K562 (cell line): ENCODE results near the gene OBSCN. TPM values are rescaled to one million over a fixed set of nuclear protein-coding genes. Genes with fewer than 3 reads are reported as not detected.

ENCODE experiments used
- EGR1 ChIP-seq: fragments of 450-650 bp; conservative IDR thresholded peaks from 2 replicates; pipeline ENCODE4 v1.6.1; 2017; ENCODE audit warnings: mild to moderate bottlenecking
- ETV1 ChIP-seq: fragments of 450-650 bp; conservative IDR thresholded peaks from 2 replicates; pipeline ENCODE4 v1.6.1; 2016; ENCODE audit warnings: missing genetic modification characterization, control low read depth, low read depth, missing compliant biosample characterization
- HNRNPL ChIP-seq: fragments of 200-400 bp; formaldehyde crosslinking; IDR thresholded peaks from 2 replicates; pipeline ENCODE4 v1.6.1; 2017; ENCODE audit warnings: low read depth, mild to moderate bottlenecking, low read length
- TAF1 ChIP-seq: IDR thresholded peaks from 2 replicates; pipeline ENCODE4 v1.6.1; 2011; ENCODE audit warnings: mild to moderate bottlenecking, low read length, moderate library complexity; ENCODE audit not compliant: insufficient read depth, control insufficient read depth, severe bottlenecking; ENCODE audit errors: extremely low read depth
- XRCC5 ChIP-seq: fragments of 200-400 bp; formaldehyde crosslinking; IDR thresholded peaks from 2 replicates; pipeline ENCODE4 v1.6.1; 2017; ENCODE audit warnings: low read depth, mild to moderate bottlenecking, low read length
- ZNF143 ChIP-seq: sonication (generic); formaldehyde crosslinking; IDR thresholded peaks from 2 replicates; pipeline ENCODE4 v1.9.0; 2022; ENCODE audit warnings: mild to moderate bottlenecking, missing genetic modification reagents
- polyA plus RNA-seq, 8 experiments: library from polyadenylated mRNA; depleted of rRNA in 4 of 8; stranded (reverse) in 5 of 8; unstranded in 3 of 8; fragments of >200 nt; fragmentation: Nextera tagmentation in 2 of 8; fragmentation: Illumina TruSeq in 1 of 8; extraction: Ambion mirVana in 2 of 8; extraction: Trizol in 1 of 8; gene quantifications; 2 replicates each; pipeline versions ENCODE4 v1.2.1 to v1.2.3, GENCODE V29; 2011 to 2014; ENCODE audit warnings: inconsistent platforms in 1 of 8, missing spikeins in 1 of 8
- total RNA-seq, 7 experiments: library from RNA; depleted of rRNA in 6 of 7; stranded (reverse); fragments of >200 nt in 6 of 7; fragmentation: Illumina TruSeq in 2 of 7; extraction: Trizol in 2 of 7; gene quantifications; 2 replicates each; pipeline versions ENCODE4 v1.2.1 to v1.2.3, GENCODE V29; 2011 to 2021; ENCODE audit warnings: low replicate concordance in 1 of 7
- TF ChIP-seq, protein P1 (sequence below): fragments of 450-650 bp; IDR thresholded peaks from 2 replicates; pipeline ENCODE4 v1.6.1; 2016; ENCODE audit warnings: antibody characterized with exemption
- TF ChIP-seq, protein P2 (sequence below): fragments of 450-650 bp; IDR thresholded peaks from 2 replicates; pipeline ENCODE4 v1.6.1; 2016; ENCODE audit warnings: mild to moderate bottlenecking, moderate library complexity
- TF ChIP-seq, protein P3 (sequence below): fragments of 450-650 bp; IDR thresholded peaks from 2 replicates; pipeline ENCODE4 v1.6.1; 2018; ENCODE audit not compliant: partially characterized antibody

OBSCN gene
- total and polyA plus RNA-seq, 9 of the 15 experiments (the other 6 are each of a cell fraction or from before 2014, with no cell fraction given) = 0.18 to 19.7 (median 3.6) TPM

DNA sequence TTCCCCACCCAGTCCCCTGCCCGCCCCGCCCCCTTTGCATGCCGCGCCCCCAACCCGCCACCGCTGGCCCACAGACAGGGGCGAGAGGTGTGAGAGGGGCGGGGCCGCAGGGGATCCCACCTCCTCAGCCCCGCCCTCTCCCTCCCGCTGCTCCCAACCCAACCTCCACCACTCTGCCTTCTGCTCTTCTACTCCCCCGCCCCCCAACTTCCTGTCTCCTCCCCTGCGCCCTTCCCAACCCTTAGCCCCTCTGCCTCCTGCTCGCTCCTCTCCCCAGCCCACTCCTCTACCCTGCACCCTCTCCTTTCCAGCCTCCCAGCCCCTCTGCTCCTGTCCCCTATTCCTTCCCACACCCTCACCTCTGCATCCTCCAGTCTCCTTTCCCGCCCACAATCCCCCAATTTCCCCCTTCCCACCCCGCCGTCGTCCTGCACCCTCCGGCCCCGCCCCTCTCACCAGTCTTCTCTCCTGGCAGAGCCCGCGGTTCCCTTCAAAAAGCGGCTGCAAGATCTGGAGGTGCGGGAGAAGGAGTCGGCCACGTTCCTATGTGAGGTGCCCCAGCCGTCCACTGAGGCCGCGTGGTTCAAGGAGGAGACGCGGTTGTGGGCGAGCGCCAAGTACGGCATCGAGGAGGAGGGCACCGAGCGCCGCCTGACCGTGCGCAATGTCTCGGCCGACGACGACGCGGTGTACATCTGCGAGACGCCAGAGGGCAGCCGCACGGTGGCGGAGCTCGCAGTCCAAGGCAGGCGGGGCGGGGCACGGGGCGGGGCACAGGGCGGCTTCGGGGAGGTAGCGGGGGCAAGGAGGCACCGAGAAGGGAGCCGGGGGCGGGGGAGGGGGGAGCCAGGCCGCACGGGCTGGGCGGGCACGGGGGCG lies 5.4 kb downstream of the OBSCN start (continued):
- TF ChIP-seq XRCC5 (0 out of 2 replicates have a peak, but pooled peaks have one; percentile 23), ZNF143 (CRISPR knock-in tag) (no peak), ETV1 (no peak), EGR1 (peak; percentile 42; the same call in 1 of the 2 replicates), TAF1 (peak; percentile 19), HNRNPL (peak; percentile 93; the same call in 1 of the 2 replicates)
- TF ChIP-seq, protein P1, sequence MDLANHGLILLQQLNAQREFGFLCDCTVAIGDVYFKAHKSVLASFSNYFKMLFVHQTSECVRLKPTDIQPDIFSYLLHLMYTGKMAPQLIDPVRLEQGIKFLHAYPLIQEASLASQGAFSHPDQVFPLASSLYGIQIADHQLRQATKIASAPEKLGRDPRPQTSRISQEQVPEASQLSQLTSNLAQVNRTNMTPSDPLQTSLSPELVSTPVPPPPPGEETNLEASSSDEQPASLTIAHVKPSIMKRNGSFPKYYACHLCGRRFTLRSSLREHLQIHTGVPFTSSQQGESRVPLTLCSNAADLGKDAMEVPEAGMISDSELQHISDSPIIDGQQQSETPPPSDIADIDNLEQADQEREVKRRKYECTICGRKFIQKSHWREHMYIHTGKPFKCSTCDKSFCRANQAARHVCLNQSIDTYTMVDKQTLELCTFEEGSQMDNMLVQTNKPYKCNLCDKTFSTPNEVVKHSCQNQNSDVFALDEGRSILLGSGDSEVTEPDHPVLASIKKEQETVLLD = peak; percentile 28; the same call in 1 of the 2 replicates
- TF ChIP-seq, protein P2, sequence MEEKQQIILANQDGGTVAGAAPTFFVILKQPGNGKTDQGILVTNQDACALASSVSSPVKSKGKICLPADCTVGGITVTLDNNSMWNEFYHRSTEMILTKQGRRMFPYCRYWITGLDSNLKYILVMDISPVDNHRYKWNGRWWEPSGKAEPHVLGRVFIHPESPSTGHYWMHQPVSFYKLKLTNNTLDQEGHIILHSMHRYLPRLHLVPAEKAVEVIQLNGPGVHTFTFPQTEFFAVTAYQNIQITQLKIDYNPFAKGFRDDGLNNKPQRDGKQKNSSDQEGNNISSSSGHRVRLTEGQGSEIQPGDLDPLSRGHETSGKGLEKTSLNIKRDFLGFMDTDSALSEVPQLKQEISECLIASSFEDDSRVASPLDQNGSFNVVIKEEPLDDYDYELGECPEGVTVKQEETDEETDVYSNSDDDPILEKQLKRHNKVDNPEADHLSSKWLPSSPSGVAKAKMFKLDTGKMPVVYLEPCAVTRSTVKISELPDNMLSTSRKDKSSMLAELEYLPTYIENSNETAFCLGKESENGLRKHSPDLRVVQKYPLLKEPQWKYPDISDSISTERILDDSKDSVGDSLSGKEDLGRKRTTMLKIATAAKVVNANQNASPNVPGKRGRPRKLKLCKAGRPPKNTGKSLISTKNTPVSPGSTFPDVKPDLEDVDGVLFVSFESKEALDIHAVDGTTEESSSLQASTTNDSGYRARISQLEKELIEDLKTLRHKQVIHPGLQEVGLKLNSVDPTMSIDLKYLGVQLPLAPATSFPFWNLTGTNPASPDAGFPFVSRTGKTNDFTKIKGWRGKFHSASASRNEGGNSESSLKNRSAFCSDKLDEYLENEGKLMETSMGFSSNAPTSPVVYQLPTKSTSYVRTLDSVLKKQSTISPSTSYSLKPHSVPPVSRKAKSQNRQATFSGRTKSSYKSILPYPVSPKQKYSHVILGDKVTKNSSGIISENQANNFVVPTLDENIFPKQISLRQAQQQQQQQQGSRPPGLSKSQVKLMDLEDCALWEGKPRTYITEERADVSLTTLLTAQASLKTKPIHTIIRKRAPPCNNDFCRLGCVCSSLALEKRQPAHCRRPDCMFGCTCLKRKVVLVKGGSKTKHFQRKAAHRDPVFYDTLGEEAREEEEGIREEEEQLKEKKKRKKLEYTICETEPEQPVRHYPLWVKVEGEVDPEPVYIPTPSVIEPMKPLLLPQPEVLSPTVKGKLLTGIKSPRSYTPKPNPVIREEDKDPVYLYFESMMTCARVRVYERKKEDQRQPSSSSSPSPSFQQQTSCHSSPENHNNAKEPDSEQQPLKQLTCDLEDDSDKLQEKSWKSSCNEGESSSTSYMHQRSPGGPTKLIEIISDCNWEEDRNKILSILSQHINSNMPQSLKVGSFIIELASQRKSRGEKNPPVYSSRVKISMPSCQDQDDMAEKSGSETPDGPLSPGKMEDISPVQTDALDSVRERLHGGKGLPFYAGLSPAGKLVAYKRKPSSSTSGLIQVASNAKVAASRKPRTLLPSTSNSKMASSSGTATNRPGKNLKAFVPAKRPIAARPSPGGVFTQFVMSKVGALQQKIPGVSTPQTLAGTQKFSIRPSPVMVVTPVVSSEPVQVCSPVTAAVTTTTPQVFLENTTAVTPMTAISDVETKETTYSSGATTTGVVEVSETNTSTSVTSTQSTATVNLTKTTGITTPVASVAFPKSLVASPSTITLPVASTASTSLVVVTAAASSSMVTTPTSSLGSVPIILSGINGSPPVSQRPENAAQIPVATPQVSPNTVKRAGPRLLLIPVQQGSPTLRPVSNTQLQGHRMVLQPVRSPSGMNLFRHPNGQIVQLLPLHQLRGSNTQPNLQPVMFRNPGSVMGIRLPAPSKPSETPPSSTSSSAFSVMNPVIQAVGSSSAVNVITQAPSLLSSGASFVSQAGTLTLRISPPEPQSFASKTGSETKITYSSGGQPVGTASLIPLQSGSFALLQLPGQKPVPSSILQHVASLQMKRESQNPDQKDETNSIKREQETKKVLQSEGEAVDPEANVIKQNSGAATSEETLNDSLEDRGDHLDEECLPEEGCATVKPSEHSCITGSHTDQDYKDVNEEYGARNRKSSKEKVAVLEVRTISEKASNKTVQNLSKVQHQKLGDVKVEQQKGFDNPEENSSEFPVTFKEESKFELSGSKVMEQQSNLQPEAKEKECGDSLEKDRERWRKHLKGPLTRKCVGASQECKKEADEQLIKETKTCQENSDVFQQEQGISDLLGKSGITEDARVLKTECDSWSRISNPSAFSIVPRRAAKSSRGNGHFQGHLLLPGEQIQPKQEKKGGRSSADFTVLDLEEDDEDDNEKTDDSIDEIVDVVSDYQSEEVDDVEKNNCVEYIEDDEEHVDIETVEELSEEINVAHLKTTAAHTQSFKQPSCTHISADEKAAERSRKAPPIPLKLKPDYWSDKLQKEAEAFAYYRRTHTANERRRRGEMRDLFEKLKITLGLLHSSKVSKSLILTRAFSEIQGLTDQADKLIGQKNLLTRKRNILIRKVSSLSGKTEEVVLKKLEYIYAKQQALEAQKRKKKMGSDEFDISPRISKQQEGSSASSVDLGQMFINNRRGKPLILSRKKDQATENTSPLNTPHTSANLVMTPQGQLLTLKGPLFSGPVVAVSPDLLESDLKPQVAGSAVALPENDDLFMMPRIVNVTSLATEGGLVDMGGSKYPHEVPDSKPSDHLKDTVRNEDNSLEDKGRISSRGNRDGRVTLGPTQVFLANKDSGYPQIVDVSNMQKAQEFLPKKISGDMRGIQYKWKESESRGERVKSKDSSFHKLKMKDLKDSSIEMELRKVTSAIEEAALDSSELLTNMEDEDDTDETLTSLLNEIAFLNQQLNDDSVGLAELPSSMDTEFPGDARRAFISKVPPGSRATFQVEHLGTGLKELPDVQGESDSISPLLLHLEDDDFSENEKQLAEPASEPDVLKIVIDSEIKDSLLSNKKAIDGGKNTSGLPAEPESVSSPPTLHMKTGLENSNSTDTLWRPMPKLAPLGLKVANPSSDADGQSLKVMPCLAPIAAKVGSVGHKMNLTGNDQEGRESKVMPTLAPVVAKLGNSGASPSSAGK = peak; percentile 93
- TF ChIP-seq, protein P3, sequence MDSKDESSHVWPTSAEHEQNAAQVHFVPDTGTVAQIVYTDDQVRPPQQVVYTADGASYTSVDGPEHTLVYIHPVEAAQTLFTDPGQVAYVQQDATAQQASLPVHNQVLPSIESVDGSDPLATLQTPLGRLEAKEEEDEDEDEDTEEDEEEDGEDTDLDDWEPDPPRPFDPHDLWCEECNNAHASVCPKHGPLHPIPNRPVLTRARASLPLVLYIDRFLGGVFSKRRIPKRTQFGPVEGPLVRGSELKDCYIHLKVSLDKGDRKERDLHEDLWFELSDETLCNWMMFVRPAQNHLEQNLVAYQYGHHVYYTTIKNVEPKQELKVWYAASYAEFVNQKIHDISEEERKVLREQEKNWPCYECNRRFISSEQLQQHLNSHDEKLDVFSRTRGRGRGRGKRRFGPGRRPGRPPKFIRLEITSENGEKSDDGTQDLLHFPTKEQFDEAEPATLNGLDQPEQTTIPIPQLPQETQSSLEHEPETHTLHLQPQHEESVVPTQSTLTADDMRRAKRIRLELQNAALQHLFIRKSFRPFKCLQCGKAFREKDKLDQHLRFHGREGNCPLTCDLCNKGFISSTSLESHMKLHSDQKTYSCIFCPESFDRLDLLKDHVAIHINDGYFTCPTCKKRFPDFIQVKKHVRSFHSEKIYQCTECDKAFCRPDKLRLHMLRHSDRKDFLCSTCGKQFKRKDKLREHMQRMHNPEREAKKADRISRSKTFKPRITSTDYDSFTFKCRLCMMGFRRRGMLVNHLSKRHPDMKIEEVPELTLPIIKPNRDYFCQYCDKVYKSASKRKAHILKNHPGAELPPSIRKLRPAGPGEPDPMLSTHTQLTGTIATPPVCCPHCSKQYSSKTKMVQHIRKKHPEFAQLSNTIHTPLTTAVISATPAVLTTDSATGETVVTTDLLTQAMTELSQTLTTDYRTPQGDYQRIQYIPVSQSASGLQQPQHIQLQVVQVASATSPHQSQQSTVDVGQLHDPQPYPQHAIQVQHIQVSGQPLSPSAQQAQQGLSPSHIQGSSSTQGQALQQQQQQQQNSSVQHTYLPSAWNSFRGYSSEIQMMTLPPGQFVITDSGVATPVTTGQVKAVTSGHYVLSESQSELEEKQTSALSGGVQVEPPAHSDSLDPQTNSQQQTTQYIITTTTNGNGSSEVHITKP = no peak
